Suprapubic skin (tissue), 4 donors: ENCODE measurements around the gene NRXN3. TPM values are rescaled to one million over a fixed set of nuclear protein-coding genes. Genes with fewer than 3 reads are reported as not detected.

Source experiments
- DNase-seq, 2 donors: peaks; one replicate each; pipeline ENCODE4 v3.0.0-alpha.2; 2019; ENCODE audit warnings: low spot score in 2 of 2
- H3K27ac ChIP-seq: fragments of 200-600 bp; sonication (generic); one replicate; pipeline ENCODE4 v1.5.1; 2019
- H3K27me3 ChIP-seq: fragments of 200-600 bp; sonication (generic); one replicate; pipeline ENCODE4 v1.5.1; 2019
- H3K36me3 ChIP-seq: fragments of 200-600 bp; sonication (generic); one replicate; pipeline ENCODE4 v1.5.1; 2019
- H3K4me1 ChIP-seq: fragments of 200-600 bp; sonication (generic); one replicate; pipeline ENCODE4 v1.5.1; 2019
- H3K4me3 ChIP-seq: fragments of 200-600 bp; sonication (generic); one replicate; pipeline ENCODE4 v1.5.1; 2019; ENCODE audit warnings: mild to moderate bottlenecking
- H3K9me3 ChIP-seq: fragments of 200-600 bp; sonication (generic); one replicate; pipeline ENCODE4 v1.5.1; 2019
- CTCF ChIP-seq, 2 donors: fragments of 200-600 bp in 1 of 2; fragments of 450-650 bp in 1 of 2; sonication (generic) in 1 of 2; IDR thresholded peaks; one replicate each; pipeline ENCODE4 v1.5.1; 2016 to 2019; ENCODE audit warnings: antibody characterized with exemption in 2 of 2, mild to moderate bottlenecking in 1 of 2, moderate library complexity in 1 of 2
- EP300 ChIP-seq: sonication (generic); formaldehyde crosslinking; IDR thresholded peaks from one replicate; pipeline ENCODE4 v1.6.1; 2017; ENCODE audit warnings: antibody characterized with exemption
- POLR2A ChIP-seq, 2 donors: fragments of 450-650 bp; IDR thresholded peaks; one replicate each; pipeline ENCODE4 v1.6.1; 2017; ENCODE audit warnings: antibody characterized with exemption in 2 of 2, mild to moderate bottlenecking in 2 of 2, moderate library complexity in 2 of 2
- POLR2AphosphoS5 ChIP-seq, 3 donors: sonication (generic); formaldehyde crosslinking; IDR thresholded peaks; one replicate each; pipeline ENCODE4 v1.6.1; 2017; ENCODE audit warnings: antibody characterized with exemption in 3 of 3
- WGBS: methylation state at CpG from one replicate; pipeline ENCODE4 v1.1.5; 2018; 5-methylcytosine and 5-hydroxymethylcytosine counted together
- total RNA-seq, 4 donors: library from RNA; depleted of rRNA; stranded (reverse); fragments of >200 nt; gene quantifications; one replicate each; pipeline ENCODE4 v1.1.0, GENCODE V29; 2016

NRXN3 gene
- total RNA-seq, 4 donors from 2014 or later, result 0.79 to 4.3 (median 3.3) TPM

GRCh38 chr14:79028281-79028680 lies 858.1 kb downstream of the NRXN3 start:
- no peak for DNase-seq
- no peaks in the 10 kb centered on the region for H3K9me3 ChIP-seq
- no peak overlapping the region for H3K27ac ChIP-seq
- H3K4me3 ChIP-seq, result no peak overlapping the region
- no peaks in the 10 kb centered on the region for H3K36me3 ChIP-seq
- no peaks in the 10 kb centered on the region for H3K27me3 ChIP-seq
- TF ChIP-seq POLR2AphosphoS5 (IDR thresholded peaks at IDR 0.05) (no peak), POLR2A (IDR thresholded peaks at IDR 0.05) (no peak), EP300 (no peak), CTCF (IDR thresholded peaks at IDR 0.05) (no peak)
- 60% methylated on average over 3 of the region's 3 CpGs for WGBS
- no peaks in the 10 kb centered on the region for H3K4me1 ChIP-seq

DNA sequence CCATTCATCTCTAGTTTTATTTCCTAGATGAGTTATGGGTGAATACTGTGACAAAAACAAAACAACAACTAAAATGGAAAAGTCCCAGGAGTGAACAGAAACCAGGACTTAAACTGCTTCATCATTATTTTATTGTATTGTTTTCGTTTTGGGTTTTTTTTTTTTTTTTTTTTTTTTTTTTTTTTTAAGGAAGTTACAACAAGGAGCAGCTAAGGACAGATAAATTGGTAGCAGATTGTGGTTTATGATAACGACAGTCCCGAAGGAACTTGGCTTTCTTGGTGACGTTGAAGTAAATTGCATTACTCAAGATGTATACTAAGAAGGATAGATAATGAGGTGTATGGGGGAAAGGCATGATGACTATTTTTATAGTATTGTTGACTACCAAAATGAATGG lies 866.3 kb downstream of the NRXN3 start:
- TF ChIP-seq EP300, result no peak
- TF ChIP-seq POLR2AphosphoS5 (IDR thresholded peaks at IDR 0.05), result no peak
- TF ChIP-seq POLR2A (IDR thresholded peaks at IDR 0.05), result no peak
- no peak for TF ChIP-seq CTCF (IDR thresholded peaks at IDR 0.05)
- Histone ChIP-seq H3K27ac (no peak overlapping the region), H3K36me3 (no peaks in the 10 kb centered on the region), H3K4me1 (no peaks in the 10 kb centered on the region), H3K9me3 (no peaks in the 10 kb centered on the region), H3K4me3 (no peak overlapping the region), H3K27me3 (no peaks in the 10 kb centered on the region)
- WGBS, result 39% methylated on average over 4 of the region's 4 CpGs
- DNase-seq, result no peak

DNA sequence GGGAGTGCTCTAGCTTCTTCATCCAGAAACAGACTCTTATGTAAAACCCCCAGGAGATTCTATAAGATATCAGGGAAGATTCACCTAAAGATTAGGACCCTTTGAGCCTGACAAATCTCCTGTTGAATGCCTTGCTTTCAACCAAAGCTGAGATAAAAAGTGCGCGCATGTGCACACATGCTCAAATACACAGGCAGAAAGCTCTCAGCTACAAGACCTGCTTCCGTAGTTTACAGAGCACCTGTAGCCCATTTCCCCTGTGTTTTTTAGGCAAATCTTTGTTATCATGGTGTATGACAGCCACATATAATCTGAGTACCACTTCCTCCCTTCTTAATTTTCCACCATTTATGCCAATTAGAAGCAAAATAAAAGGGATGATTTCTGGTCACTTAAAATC lies 866.9 kb downstream of the NRXN3 start:
- WGBS, result 78% methylated on average over 3 of the region's 3 CpGs
- Histone ChIP-seq H3K4me3 (no peak overlapping the region), H3K27ac (no peak overlapping the region), H3K27me3 (no peaks in the 10 kb centered on the region), H3K9me3 (no peaks in the 10 kb centered on the region), H3K36me3 (no peaks in the 10 kb centered on the region), H3K4me1 (no peaks in the 10 kb centered on the region)
- TF ChIP-seq POLR2AphosphoS5 (IDR thresholded peaks at IDR 0.05), result no peak
- no peak for TF ChIP-seq EP300
- no peak for TF ChIP-seq POLR2A (IDR thresholded peaks at IDR 0.05)
- no peak for TF ChIP-seq CTCF (IDR thresholded peaks at IDR 0.05)
- no peak for DNase-seq

- DNase-seq, result no peak
- no peaks in the 10 kb centered on the region for H3K4me1 ChIP-seq
- TF ChIP-seq POLR2A (IDR thresholded peaks at IDR 0.05), result no peak
- TF ChIP-seq CTCF (IDR thresholded peaks at IDR 0.05), result no peak
- no peak for TF ChIP-seq POLR2AphosphoS5 (IDR thresholded peaks at IDR 0.05)
- TF ChIP-seq EP300, result no peak
- 63% methylated on average over 7 of the region's 7 CpGs for WGBS
- H3K4me3 ChIP-seq, result no peak overlapping the region
- H3K27ac ChIP-seq, result no peak overlapping the region
- no peaks in the 10 kb centered on the region for H3K36me3 ChIP-seq
- H3K9me3 ChIP-seq, result no peaks in the 10 kb centered on the region
- no peaks in the 10 kb centered on the region for H3K27me3 ChIP-seq
Measured at GRCh38 chr14:79037593-79037992, 867.4 kb downstream of the NRXN3 start.

- no peak for DNase-seq
- TF ChIP-seq CTCF (IDR thresholded peaks at IDR 0.05), result no peak
- no peak for TF ChIP-seq POLR2A (IDR thresholded peaks at IDR 0.05)
- no peak for TF ChIP-seq POLR2AphosphoS5 (IDR thresholded peaks at IDR 0.05)
- no peak for TF ChIP-seq EP300
- Histone ChIP-seq H3K36me3 (no peaks in the 10 kb centered on the region), H3K9me3 (no peaks in the 10 kb centered on the region), H3K27me3 (no peaks in the 10 kb centered on the region), H3K4me3 (no peak overlapping the region), H3K4me1 (no peaks in the 10 kb centered on the region), H3K27ac (no peak overlapping the region)
- 100% methylated on average over 1 of the region's 1 CpG for WGBS
Measured at GRCh38 chr14:79040790-79041189, 870.6 kb downstream of the NRXN3 start.
